A375 (cell line): ENCODE data around the gene FRMPD3. TPM values are rescaled to one million over a fixed set of nuclear protein-coding genes. Genes with fewer than 3 reads are reported as not detected.

Source experiments
- total RNA-seq: library from RNA; depleted of rRNA; stranded (reverse); fragments of >200 nt; shearing (Covaris generic); gene quantifications from 2 replicates; pipeline ENCODE4 v1.2.3, GENCODE V29; 2014; rRNA removed

The FRMPD3 gene
- not detected in 2 replicates for total RNA-seq

DNA sequence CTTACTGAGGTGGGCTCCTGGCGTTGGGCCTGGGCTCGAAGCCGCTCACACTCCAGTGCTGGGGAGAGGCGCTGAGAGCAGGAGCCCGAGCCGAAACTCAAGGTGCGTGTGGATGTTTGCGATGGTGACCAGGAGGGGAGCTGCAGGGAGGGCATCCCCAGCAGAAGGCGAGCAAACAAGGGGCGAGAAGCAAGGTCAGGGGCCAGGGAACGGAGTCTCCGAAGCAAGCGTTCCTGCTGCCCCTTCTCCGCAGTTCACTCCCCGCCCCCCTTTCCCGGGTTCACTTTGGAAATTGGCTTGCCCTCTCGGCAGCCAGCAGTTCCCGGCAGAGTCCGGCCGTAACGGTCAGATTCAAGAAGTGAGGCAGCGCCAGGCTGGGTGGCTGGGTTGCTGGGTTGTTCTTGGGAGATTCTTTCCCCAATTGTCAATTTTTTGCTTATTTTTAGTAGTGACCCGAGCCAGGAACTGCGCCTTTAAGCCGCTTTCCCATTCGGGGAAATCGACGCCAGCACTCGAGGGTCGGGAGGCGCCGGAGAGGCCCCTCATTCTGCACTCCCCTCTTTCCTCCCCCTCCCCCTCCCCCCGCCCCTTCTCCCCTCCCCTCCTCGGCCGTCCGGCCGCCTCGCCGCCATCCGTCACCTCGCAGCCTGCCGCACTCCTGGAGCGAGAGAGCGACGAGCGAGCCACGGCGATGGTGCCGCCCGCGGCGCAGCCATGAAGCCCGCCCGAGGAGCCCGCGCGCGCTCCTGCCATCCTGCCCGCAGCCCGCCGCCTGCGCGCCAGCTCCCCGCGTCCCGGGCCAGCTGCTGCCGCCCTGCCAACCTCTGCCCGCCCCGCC is at the start of gene FRMPD3:
Gene FRMPD3 (plus strand): TSS at position 655 of the 838 bp plus-strand sequence. CDS start 76,937 bp downstream, outside the sequence.

Other genes starting within 250 kb of the FRMPD3 start
- gene NUP62CL, start 243.2 kb upstream of the FRMPD3 start, total RNA-seq, result not detected in 2 replicates
- not detected in 2 replicates for gene DNAAF6, start 243.0 kb upstream of the FRMPD3 start, total RNA-seq
- gene PRPS1, start 178.9 kb downstream of the FRMPD3 start, total RNA-seq, result 34.8 and 38.9 TPM in 2 replicates